IMR-90 (cell line): Measurements from ENCODE around the gene GLCE. TPM values are rescaled to one million over a fixed set of nuclear protein-coding genes. Genes with fewer than 3 reads are reported as not detected.

Source experiments
- ATAC-seq: fragments of 200-7000 bp; cut with Tn5 transposase; 2 replicates; pipeline ENCODE4 v1.9.1; 2020; ENCODE audit warnings: low read depth, mild to moderate bottlenecking, moderate library complexity
- BruUV-seq: library from RNA; stranded (reverse); fragments of 400-500 nt; replicated peaks from 2 replicates; lab custom pipeline; 2021; lab: Mats Ljungman, UMichigan
- CTCF ChIA-PET: fragments of 300-600 bp; formaldehyde crosslinking; extraction: SDS; loops from one replicate; lab custom pipeline; 2021; ENCODE audit warnings: antibody characterized with exemption; lab: Yijun Ruan, JAX
- POLR2A ChIA-PET: fragments of 300-600 bp; sonication (Branson Sonifier 250); formaldehyde crosslinking; loops from one replicate; lab custom pipeline; 2022; ENCODE audit warnings: antibody characterized with exemption; ENCODE audit not compliant: unreplicated experiment; lab: Charles Lee
- DNase-seq: peaks from one replicate; pipeline ENCODE4 v3.0.0; 2013
- H2AFZ ChIP-seq: replicated peaks from 2 replicates; pipeline ENCODE3; 2013; ENCODE audit warnings: low read length, mild to moderate bottlenecking; ENCODE audit not compliant: poor library complexity
- H2AK5ac ChIP-seq: 2 replicates; pipeline ENCODE4 v1.6.1; 2013; ENCODE audit warnings: low read depth, low read length, inconsistent platforms
- H2AK9ac ChIP-seq: replicated peaks from 2 replicates; pipeline ENCODE3; 2013; ENCODE audit warnings: mild to moderate bottlenecking, low read depth, low read length, moderate library complexity; ENCODE audit not compliant: poor library complexity
- H2BK120ac ChIP-seq: 2 replicates; pipeline ENCODE4 v1.6.1; 2013; ENCODE audit warnings: low read depth, low read length, inconsistent platforms
- H2BK15ac ChIP-seq: 3 replicates; pipeline ENCODE4 v1.6.1; 2013; ENCODE audit warnings: low read depth, low read length, inconsistent platforms
- H2BK20ac ChIP-seq: 2 replicates; pipeline ENCODE4 v1.6.1; 2013; ENCODE audit warnings: low read depth, mild to moderate bottlenecking, inconsistent platforms, low read length, moderate library complexity
- H2BK5ac ChIP-seq: 2 replicates; pipeline ENCODE4 v1.6.1; 2013; ENCODE audit warnings: mild to moderate bottlenecking, low read depth, low read length, inconsistent platforms; ENCODE audit not compliant: poor library complexity, severe bottlenecking
- H3K14ac ChIP-seq: replicated peaks from 2 replicates; pipeline ENCODE4 v1.6.1; 2013; ENCODE audit warnings: low read depth, low read length, inconsistent platforms
- H3K18ac ChIP-seq: 2 replicates; pipeline ENCODE4 v1.6.1; 2013; ENCODE audit warnings: low read depth, low read length, control low read depth
- H3K23ac ChIP-seq: 2 replicates; pipeline ENCODE4 v1.6.1; 2013; ENCODE audit warnings: low read depth, low read length, inconsistent platforms
- H3K27ac ChIP-seq: 2 replicates; pipeline ENCODE4 v1.5.1; 2013; ENCODE audit warnings: mild to moderate bottlenecking, control low read depth, low read length; ENCODE audit not compliant: insufficient read depth
- H3K27me3 ChIP-seq: 2 replicates; pipeline ENCODE4 v1.6.1; 2013; ENCODE audit warnings: low read length; ENCODE audit not compliant: control insufficient read depth, insufficient read depth
- H3K36me3 ChIP-seq: 2 replicates; pipeline ENCODE4 v1.6.1; 2013; ENCODE audit warnings: low read length, mixed read lengths; ENCODE audit not compliant: control insufficient read depth, insufficient read depth
- H3K4ac ChIP-seq: 2 replicates; pipeline ENCODE4 v1.6.1; 2013; ENCODE audit warnings: low read depth, low read length, inconsistent platforms
- H3K4me1 ChIP-seq: 2 replicates; pipeline ENCODE4 v1.6.1; 2013; ENCODE audit warnings: low read length, mixed read lengths; ENCODE audit not compliant: control insufficient read depth, insufficient read depth
- H3K4me2 ChIP-seq: 2 replicates; pipeline ENCODE4 v1.6.1; 2013; ENCODE audit warnings: low read depth, mild to moderate bottlenecking, control low read depth, low read length, moderate library complexity
- H3K4me3 ChIP-seq: 2 replicates; pipeline ENCODE4 v1.5.1; 2013; ENCODE audit warnings: low read depth, mild to moderate bottlenecking, control low read depth, low read length, moderate library complexity; ENCODE audit not compliant: insufficient read depth
- H3K56ac ChIP-seq: 2 replicates; pipeline ENCODE4 v1.6.1; 2013; ENCODE audit warnings: low read length, inconsistent platforms; ENCODE audit not compliant: insufficient read depth; ENCODE audit errors: extremely low read depth
- H3K79me1 ChIP-seq, 2 experiments: 2 replicates each; pipeline ENCODE4 v1.6.1; 2013; ENCODE audit warnings: low read length in 2 of 2, inconsistent platforms in 1 of 2, low read depth in 1 of 2
- H3K9ac ChIP-seq: 2 replicates; pipeline ENCODE4 v1.6.1; 2013; ENCODE audit warnings: low read depth, low read length, control low read depth
- H3K9me1 ChIP-seq: 2 replicates; pipeline ENCODE4 v1.6.1; 2013; ENCODE audit warnings: low read length, inconsistent platforms; ENCODE audit not compliant: insufficient read depth
- H3K9me3 ChIP-seq: 2 replicates; pipeline ENCODE4 v1.6.1; 2013; ENCODE audit warnings: low read length; ENCODE audit not compliant: control insufficient read depth, insufficient read depth
- H4K20me1 ChIP-seq: 2 replicates; pipeline ENCODE4 v1.6.1; 2013; ENCODE audit warnings: low read length, inconsistent platforms; ENCODE audit not compliant: insufficient read depth
- H4K5ac ChIP-seq: 2 replicates; pipeline ENCODE4 v1.6.1; 2013; ENCODE audit warnings: mild to moderate bottlenecking, low read depth, low read length, control low read depth
- H4K8ac ChIP-seq, 2 experiments: 2 replicates each; pipeline ENCODE4 v1.6.1; 2013; ENCODE audit warnings: low read depth in 2 of 2, low read length in 2 of 2, control low read depth in 1 of 2, inconsistent platforms in 1 of 2
- H4K91ac ChIP-seq: 2 replicates; pipeline ENCODE4 v1.6.1; 2013; ENCODE audit warnings: low read depth, low read length, inconsistent platforms; ENCODE audit not compliant: insufficient read depth
- BHLHE40 ChIP-seq: fragments of 150-350 bp; IDR thresholded peaks from 2 replicates; pipeline ENCODE4 v1.6.1; 2016; ENCODE audit warnings: mild to moderate bottlenecking, low read depth, low read length
- CEBPB ChIP-seq: IDR thresholded peaks from 2 replicates; pipeline ENCODE4 v1.6.1; 2012; ENCODE audit warnings: low read depth, low read length, improper control_type of control experiment
- CHD1 ChIP-seq: IDR thresholded peaks from 2 replicates; pipeline ENCODE4 v1.6.1; 2012; ENCODE audit warnings: low read depth, low read length, improper control_type of control experiment
- CTCF ChIP-seq: conservative IDR thresholded peaks from 2 replicates; pipeline ENCODE4 v1.5.1; 2012; ENCODE audit warnings: mild to moderate bottlenecking, low read depth, low read length, improper control_type of control experiment
- ELK1 ChIP-seq: fragments of 150-350 bp; IDR thresholded peaks from 2 replicates; pipeline ENCODE4 v1.6.1; 2016; ENCODE audit warnings: low read depth, mild to moderate bottlenecking, low read length, moderate library complexity, borderline replicate concordance
- FOS ChIP-seq: fragments of 150-350 bp; IDR thresholded peaks from 2 replicates; pipeline ENCODE4 v1.6.1; 2016; ENCODE audit warnings: low read depth, low read length
- MAZ ChIP-seq: IDR thresholded peaks from 2 replicates; pipeline ENCODE4 v1.6.1; 2012; ENCODE audit warnings: low read depth, mild to moderate bottlenecking, low read length, improper control_type of control experiment, moderate library complexity, borderline replicate concordance
- MXI1 ChIP-seq: IDR thresholded peaks from 2 replicates; pipeline ENCODE4 v1.6.1; 2012; ENCODE audit warnings: low read depth, mild to moderate bottlenecking, low read length, moderate library complexity, borderline replicate concordance
- NFE2L2 ChIP-seq: fragments of 150-350 bp; IDR thresholded peaks from 2 replicates; pipeline ENCODE4 v1.6.1; 2016; ENCODE audit warnings: low read depth, mild to moderate bottlenecking, low read length
- POLR2A ChIP-seq: IDR thresholded peaks from 2 replicates; pipeline ENCODE4 v1.6.1; 2012; ENCODE audit warnings: mild to moderate bottlenecking, low read depth, low read length
- RAD21 ChIP-seq: IDR thresholded peaks from 2 replicates; pipeline ENCODE4 v1.6.1; 2012; ENCODE audit warnings: low read length, improper control_type of control experiment
- RCOR1 ChIP-seq: IDR thresholded peaks from 2 replicates; pipeline ENCODE4 v1.6.1; 2012; ENCODE audit warnings: mild to moderate bottlenecking, low read length, improper control_type of control experiment; ENCODE audit not compliant: insufficient replicate concordance
- RFX5 ChIP-seq: IDR thresholded peaks from 2 replicates; pipeline ENCODE4 v1.8.0; 2012; ENCODE audit warnings: low read depth, mild to moderate bottlenecking, low read length, moderate library complexity
- SMC3 ChIP-seq: fragments of 150-350 bp; IDR thresholded peaks from 2 replicates; pipeline ENCODE4 v1.6.1; 2016; ENCODE audit warnings: low read depth, mild to moderate bottlenecking, antibody characterized with exemption, low read length, moderate library complexity
- USF2 ChIP-seq: fragments of 150-350 bp; IDR thresholded peaks from 2 replicates; pipeline ENCODE4 v1.6.1; 2017; ENCODE audit warnings: mild to moderate bottlenecking, antibody characterized with exemption, low read length, low read depth
- dilution Hi-C: fragments of 300-500 bp; cut with HindIII; formaldehyde crosslinking; loops from one replicate; pipeline ENCODE4 v1.14.3; 2018; ENCODE audit warnings: low sequenced_read_pairs; ENCODE audit not compliant: unreplicated experiment
- in situ Hi-C: fragments of 300-500 bp; cut with MboI; formaldehyde crosslinking; loops from 3 replicates; pipeline ENCODE4 v1.14.3; 2019; ENCODE audit warnings: low sequenced_read_pairs, inconsistent platforms, mixed read lengths
- intact Hi-C: fragments of 100-400 bp; cut with micrococcal nuclease; formaldehyde crosslinking; loops from 2 replicates; pipeline ENCODE4 v1.10.0; 2022
- polyA plus RNA-seq, 3 experiments: library from polyadenylated mRNA; depleted of rRNA; stranded (reverse); fragments of >200 nt; gene quantifications; 2 replicates each; pipeline ENCODE4 v1.2.3, GENCODE V29; 2012; ENCODE audit warnings: low replicate concordance in 1 of 3
- total RNA-seq: library from RNA; depleted of rRNA; stranded (reverse); fragments of >200 nt; gene quantifications from 2 replicates; pipeline ENCODE4 v1.2.3, GENCODE V29; 2012

The GLCE gene
- total and polyA plus RNA-seq, 2 of the 4 experiments (the other 2 are of a cell fraction) = 15.3 to 29.6 TPM

- dilution Hi-C loops (no loop called here), intact Hi-C loops (no loop called here), in situ Hi-C loops (no loop called here)
- Histone ChIP-seq H3K27me3 (no peaks in the 10 kb centered on the region), H4K8ac (no peak overlapping the region), H3K9me1 (peaks cover 3% of the 10 kb centered on the region; the same call in 1 of the 2 replicates), H3K23ac (no peak overlapping the region), H3K36me3 (no peaks in the 10 kb centered on the region), H3K4me3 (no peak overlapping the region), H2BK15ac (no peak overlapping the region), H4K91ac (no peak overlapping the region), H3K14ac (no peak overlapping the region), H3K4ac (no peak overlapping the region), H2BK5ac (no peak overlapping the region), H2BK20ac (no peak overlapping the region), H2BK120ac (no peak overlapping the region), H3K4me2 (no peak overlapping the region), H4K5ac (no peak overlapping the region), H3K18ac (no peak overlapping the region), H2AK9ac (no peak overlapping the region), H3K56ac (no peak overlapping the region), H3K79me1 (peaks cover 10 to 32% of the 10 kb centered on the region in 2 experiments), H2AFZ (no peak overlapping the region), H4K20me1 (peaks cover 7% of the 10 kb centered on the region; the same call in 1 of the 2 replicates), H3K9ac (no peak overlapping the region), H3K4me1 (peaks cover 9% of the 10 kb centered on the region), H3K27ac (no peak overlapping the region), H3K9me3 (no peaks in the 10 kb centered on the region), H2AK5ac (no peak overlapping the region)
- DNase-seq (no peak), ATAC-seq (no peak)
- no TSS peak for BruUV-seq
- TF ChIP-seq RFX5 (no peak), USF2 (no peak), MAZ (no peak), NFE2L2 (no peak), RCOR1 (no peak), BHLHE40 (no peak), FOS (no peak), RAD21 (no peak), CEBPB (no peak), SMC3 (no peak), CTCF (no peak), ELK1 (no peak), MXI1 (no peak), CHD1 (no peak), POLR2A (no peak)
- ChIA-PET CTCF (no interaction called here), POLR2A (no interaction called here)
Observed at GRCh38 chr15:69190504-69190903, 30.1 kb downstream of the GLCE start.
